ENCODE measurements around the gene CPXM1.
"Not testable (repeated sequence)": the region's sequence is repeated elsewhere in the genome, so short reads cannot be mapped to it uniquely, and the experiment has no call there.

Gene CPXM1

DNA sequence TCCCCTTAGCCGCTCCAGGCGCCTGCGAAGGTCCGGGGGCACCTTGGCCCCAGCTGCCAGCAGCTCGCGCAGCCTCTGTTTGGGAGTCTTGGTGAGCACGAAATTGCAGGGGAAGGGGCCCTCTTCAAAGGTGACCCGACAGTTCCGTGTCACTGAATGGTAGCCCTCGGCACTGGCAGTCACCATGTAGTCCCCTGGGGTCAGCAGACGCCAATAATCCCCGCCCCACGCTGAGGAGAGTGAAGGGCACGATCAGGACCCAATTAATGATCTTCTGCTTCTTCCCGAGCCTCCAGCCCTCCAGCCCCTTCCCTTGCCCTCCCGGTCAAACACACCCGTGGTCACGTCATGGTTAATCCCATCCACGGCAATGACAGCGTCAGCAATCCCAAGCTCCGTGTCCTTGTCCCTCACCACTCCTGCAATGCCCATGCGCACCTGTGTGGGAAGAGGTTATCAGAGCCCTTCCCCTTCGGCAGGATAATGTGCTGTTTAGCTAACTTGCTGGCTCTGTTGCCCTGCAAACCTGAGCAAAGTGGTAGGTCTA is 6.2 kb downstream of the CPXM1 start:
- Mint-ChIP-seq H3K27ac (ENCODE audit: low read depth) (no peak overlapping the region), H3K9me3 (no peaks in the 10 kb centered on the region), H3K4me3 (no peak overlapping the region), H3K27me3 (peaks cover 96% of the 10 kb centered on the region), H3K36me3 (ENCODE audit: insufficient read depth) (no peaks in the 10 kb centered on the region), H3K4me1 (peaks cover 6% of the 10 kb centered on the region)
- ATAC-seq (replicated peaks; ENCODE audit: extremely low read depth, poor library complexity, severe bottlenecking) (no peak), DNase-seq (ENCODE audit: low spot score in 2 of 2) (no peak)

DNA sequence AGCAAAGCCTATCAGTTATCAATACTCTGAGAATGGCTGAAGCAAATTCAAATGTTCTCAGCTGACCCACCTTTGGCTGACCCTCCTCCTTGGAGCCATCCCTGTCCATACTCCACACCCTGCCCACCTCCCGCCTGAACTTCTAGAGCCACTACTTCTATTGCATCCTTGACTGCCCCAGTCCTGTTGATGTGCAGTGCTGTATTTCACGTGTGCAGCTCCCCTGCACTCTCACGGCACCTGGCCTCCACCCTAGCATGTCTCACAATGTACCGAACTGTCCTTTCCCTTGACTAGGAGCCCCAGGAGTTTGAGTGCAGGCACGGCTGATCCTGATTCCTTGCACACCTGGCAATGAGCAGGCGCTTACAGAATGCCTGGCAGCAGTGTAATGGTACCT is 7.0 kb downstream of the CPXM1 start:
- peaks cover under 1% of the 10 kb centered on the region for H3K36me3 Mint-ChIP-seq (ENCODE audit: insufficient read depth)
- H3K27me3 Mint-ChIP-seq, result peaks cover 96% of the 10 kb centered on the region
- no peaks in the 10 kb centered on the region for H3K9me3 Mint-ChIP-seq
- no peaks in the 10 kb centered on the region for H3K4me1 Mint-ChIP-seq
- H3K27ac Mint-ChIP-seq (ENCODE audit: low read depth), result no peak overlapping the region
- ATAC-seq (replicated peaks; ENCODE audit: extremely low read depth, poor library complexity, severe bottlenecking) (no peak), DNase-seq (ENCODE audit: low spot score in 2 of 2) (no peak)
- H3K4me3 Mint-ChIP-seq, result no peak overlapping the region

DNA sequence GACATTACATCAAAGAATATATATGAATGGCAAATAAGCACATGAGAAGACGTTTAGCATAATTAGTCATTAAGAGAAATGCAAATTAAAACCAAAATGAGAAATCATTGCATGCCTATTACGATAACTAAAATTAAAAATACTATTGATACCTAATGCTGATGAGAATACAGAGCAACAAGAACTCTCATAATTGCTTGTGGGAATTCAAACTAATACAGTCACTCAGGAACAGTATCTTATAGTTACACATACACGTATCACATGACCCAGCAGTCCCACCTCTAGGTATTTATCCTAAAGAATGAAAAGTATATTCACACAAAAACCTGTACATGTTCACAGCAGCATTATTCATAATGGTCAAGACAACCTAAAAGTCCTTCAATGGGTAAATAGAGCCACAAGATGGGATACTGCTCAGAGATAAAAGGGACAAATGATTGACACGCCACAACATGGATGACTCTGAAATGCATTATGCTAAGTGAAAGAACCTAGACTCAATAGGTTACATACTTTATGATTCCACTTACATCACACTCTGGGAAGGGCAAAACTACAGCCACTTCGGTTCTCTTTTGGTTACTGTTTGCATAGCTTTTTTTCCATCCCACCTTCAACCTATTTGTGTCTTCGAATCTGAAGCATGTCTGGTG is 16.4 kb downstream of the CPXM1 start:
- Mint-ChIP-seq H3K4me1 (no peaks in the 10 kb centered on the region), H3K27me3 (peaks cover 51% of the 10 kb centered on the region), H3K36me3 (ENCODE audit: insufficient read depth) (peaks cover 2% of the 10 kb centered on the region), H3K27ac (ENCODE audit: low read depth) (no peak overlapping the region), H3K9me3 (no peaks in the 10 kb centered on the region), H3K4me3 (no peak overlapping the region)
- no peak for DNase-seq (ENCODE audit: low spot score in 2 of 2)
- no peak for ATAC-seq (replicated peaks; ENCODE audit: extremely low read depth, poor library complexity, severe bottlenecking)

DNA sequence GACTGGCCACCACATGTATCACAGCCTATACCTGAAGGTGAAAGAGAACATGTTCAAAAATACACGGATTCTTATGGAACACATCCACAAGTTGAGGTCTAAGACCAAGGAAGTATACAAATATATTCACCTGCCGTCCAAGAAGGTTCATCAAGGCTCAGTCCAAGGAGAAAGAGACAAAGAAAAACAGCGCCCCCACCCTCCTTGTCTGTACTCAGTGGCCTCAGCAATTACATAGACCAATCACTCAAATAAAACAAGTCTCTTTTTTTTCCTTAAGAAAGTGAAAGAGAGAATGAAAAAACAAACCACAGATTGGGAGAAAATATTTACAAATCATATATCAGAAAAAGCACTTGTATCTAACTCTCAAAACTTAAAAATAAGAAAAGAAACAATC is 19.5 kb downstream of the CPXM1 start:
- Mint-ChIP-seq H3K9me3 (no peaks in the 10 kb centered on the region), H3K27me3 (peaks cover 48% of the 10 kb centered on the region), H3K36me3 (ENCODE audit: insufficient read depth) (no peaks in the 10 kb centered on the region), H3K27ac (ENCODE audit: low read depth) (no peak overlapping the region), H3K4me1 (no peaks in the 10 kb centered on the region), H3K4me3 (no peak overlapping the region)
- DNase-seq (ENCODE audit: low spot score in 2 of 2) (no peak), ATAC-seq (replicated peaks; ENCODE audit: extremely low read depth, poor library complexity, severe bottlenecking) (no peak)

DNA sequence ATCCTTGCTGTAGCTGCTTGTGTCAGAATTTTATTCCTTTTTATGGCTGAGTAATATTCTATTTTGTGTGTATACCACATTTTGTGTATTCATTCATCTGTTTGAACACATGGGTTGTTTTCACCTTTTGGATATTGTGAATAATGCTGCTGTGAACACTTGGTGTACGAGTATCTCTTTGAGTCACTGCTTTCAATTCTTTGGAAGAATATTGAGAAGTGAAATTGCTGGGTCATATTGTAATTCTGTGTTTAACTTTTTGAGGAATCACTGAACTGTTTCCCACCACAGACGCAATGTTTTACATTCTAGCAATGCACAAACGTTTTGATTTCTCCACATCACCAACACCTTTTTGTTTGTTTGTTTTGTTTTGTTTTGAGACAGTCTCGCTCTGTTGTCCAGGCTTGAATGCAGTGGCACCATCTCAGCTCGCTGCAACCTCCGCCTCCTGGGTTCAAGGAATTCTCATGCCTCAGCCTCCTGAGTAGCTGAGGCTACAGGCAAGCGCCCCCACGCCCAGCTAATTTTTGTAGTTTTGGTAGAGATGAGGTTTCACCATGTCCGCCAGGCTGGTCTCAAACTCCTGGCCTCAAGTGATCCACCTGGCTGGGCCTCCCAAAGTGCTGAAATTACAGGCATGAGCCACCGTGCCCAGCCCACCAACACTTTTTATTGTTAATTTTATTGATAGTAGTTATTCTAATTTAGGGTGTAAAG is 21.7 kb downstream of the CPXM1 start:
- no peaks in the 10 kb centered on the region for H3K9me3 Mint-ChIP-seq
- H3K4me1 Mint-ChIP-seq, result no peaks in the 10 kb centered on the region
- H3K27me3 Mint-ChIP-seq, result peaks cover 39% of the 10 kb centered on the region
- no peak for ATAC-seq (replicated peaks; ENCODE audit: extremely low read depth, poor library complexity, severe bottlenecking)
- H3K27ac Mint-ChIP-seq (ENCODE audit: low read depth), result no peak overlapping the region
- H3K4me3 Mint-ChIP-seq, result no peak overlapping the region
- H3K36me3 Mint-ChIP-seq (ENCODE audit: insufficient read depth), result no peaks in the 10 kb centered on the region
- DNase-seq (ENCODE audit: low spot score in 2 of 2), result no peak

DNA sequence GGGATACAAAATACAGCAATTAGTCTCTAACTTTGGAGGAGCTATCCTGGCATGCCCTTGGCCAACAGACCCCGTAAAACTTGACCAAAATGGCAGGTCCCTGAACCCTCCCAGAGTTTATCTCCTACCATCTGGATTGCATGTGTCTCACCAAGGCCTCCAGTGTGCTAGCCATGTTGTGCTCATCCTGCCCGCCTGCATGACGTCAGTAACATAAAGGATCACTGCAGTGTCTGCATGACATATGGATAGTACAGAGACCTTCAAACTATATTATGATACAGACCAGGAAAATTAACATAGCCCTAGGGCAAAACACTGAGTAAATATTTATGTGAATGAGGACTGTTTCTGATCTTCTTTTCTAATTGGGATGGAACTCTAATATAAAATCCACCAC is 25.3 kb downstream of the CPXM1 start:
- no peak overlapping the region for H3K27ac Mint-ChIP-seq (ENCODE audit: low read depth)
- H3K36me3 Mint-ChIP-seq (ENCODE audit: insufficient read depth), result no peaks in the 10 kb centered on the region
- peaks cover 26% of the 10 kb centered on the region for H3K27me3 Mint-ChIP-seq
- H3K4me1 Mint-ChIP-seq, result peaks cover 5% of the 10 kb centered on the region
- no peaks in the 10 kb centered on the region for H3K9me3 Mint-ChIP-seq
- ATAC-seq (replicated peaks; ENCODE audit: extremely low read depth, poor library complexity, severe bottlenecking) (no peak), DNase-seq (ENCODE audit: low spot score in 2 of 2) (no peak)
- no peak overlapping the region for H3K4me3 Mint-ChIP-seq

DNA sequence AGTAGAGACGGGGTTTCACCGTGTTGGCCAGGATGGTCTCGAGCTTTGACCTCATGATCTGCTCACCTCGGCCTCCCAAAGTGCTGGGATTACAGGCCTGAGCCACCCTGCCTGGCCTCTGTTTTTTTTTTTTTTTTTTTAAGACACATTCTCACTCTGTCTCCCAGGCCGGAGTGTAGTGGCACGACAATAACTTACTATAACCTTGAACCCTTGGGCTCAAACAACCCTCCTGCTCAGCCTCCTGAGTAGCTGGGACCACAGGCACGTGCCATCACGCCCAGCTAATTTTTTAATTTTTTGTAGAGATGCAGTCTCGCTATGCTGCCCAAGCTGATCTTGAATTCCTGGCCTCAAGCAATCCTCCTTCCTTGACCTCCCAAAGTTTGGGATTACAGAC is 26.6 kb downstream of the CPXM1 start:
- Mint-ChIP-seq H3K27me3 (peaks cover 31% of the 10 kb centered on the region), H3K4me3 (no peak overlapping the region)

DNA sequence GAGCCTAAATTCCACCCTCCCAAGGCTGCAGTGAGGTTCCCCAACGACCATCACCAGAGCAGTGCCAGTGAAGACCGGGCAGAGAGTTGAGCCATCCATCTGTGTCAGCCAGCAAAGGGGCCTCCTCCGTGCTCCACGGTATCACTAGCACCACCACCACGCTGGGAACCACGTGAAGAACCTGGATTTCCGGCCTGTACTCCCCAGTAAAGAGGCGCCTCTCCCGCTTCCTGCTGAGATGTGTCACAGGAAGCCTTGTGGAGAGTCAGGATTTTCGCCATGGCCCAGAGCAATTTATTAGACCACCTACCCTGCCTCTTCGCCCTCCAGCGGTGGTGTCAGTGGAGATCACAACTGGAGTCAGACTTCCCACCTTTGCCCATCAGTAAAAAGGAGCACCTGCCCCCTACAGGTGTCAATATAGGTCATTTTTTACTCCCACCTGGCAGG is 28.8 kb downstream of the CPXM1 start:
- Mint-ChIP-seq H3K36me3 (ENCODE audit: insufficient read depth) (no peaks in the 10 kb centered on the region), H3K4me1 (peaks cover 5% of the 10 kb centered on the region), H3K4me3 (no peak overlapping the region), H3K27me3 (peaks cover 42% of the 10 kb centered on the region), H3K9me3 (no peaks in the 10 kb centered on the region), H3K27ac (ENCODE audit: low read depth) (no peak overlapping the region)
- no peak for ATAC-seq (replicated peaks; ENCODE audit: extremely low read depth, poor library complexity, severe bottlenecking)
- DNase-seq (ENCODE audit: low spot score in 2 of 2), result no peak

More for the DNA sequence above, 26.6 kb downstream of the CPXM1 start:
- H3K36me3 Mint-ChIP-seq (ENCODE audit: insufficient read depth), result no peaks in the 10 kb centered on the region
- H3K4me1 Mint-ChIP-seq, result peaks cover 5% of the 10 kb centered on the region
- DNase-seq (ENCODE audit: low spot score in 2 of 2) (no peak), ATAC-seq (replicated peaks; ENCODE audit: extremely low read depth, poor library complexity, severe bottlenecking) (no peak)
- H3K9me3 Mint-ChIP-seq, result no peaks in the 10 kb centered on the region
- no peak overlapping the region for H3K27ac Mint-ChIP-seq (ENCODE audit: low read depth)

DNA sequence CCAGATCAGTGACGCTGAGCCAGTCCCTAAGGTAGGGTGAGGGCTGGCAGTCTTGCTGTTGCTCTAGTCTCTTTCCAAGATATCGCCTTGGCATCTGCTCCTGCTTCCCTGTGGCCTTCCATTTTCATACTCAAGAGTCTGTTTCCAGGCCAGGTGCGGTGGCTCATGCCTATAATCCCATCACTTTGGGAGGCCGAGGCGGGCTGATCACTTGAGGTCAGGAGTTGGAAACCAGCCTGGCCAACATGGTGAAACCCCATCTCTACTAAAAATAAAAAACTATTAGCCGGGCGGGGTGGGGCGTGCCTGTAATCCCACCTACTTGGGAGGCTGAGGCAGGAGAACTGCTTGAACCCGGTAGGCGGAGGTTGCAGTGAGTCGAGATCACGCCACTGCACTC is 30.3 kb downstream of the CPXM1 start:
- H3K27ac Mint-ChIP-seq (ENCODE audit: low read depth); ATAC-seq (replicated peaks; ENCODE audit: extremely low read depth, poor library complexity, severe bottlenecking); H3K4me1 Mint-ChIP-seq; DNase-seq (ENCODE audit: low spot score in 2 of 2); H3K4me3 Mint-ChIP-seq; H3K9me3 Mint-ChIP-seq; H3K36me3 Mint-ChIP-seq (ENCODE audit: insufficient read depth): not testable (repeated sequence)
- H3K27me3 Mint-ChIP-seq, result peaks cover 42% of the 10 kb centered on the region

DNA sequence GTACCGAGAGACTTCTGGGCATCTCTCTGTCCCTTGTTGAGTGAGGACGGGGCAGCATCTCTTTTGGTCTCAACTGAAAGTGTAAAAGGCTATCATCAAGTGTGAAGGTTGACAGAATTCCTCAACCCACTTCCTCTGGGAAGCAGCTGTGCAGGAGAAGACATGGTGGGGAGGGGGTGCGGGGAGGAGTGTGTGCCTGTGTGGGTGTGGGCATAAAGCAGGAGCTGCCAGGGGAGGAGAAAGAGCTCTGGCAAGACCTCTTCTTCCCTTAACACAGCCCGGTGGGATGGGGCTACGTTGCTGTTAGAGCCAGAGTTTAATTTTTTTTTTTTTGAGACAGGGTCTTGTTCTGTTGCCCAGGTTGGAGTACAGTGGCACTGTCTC is 31.8 kb downstream of the CPXM1 start:
- DNase-seq (ENCODE audit: low spot score in 2 of 2), result no peak
- ATAC-seq (replicated peaks; ENCODE audit: extremely low read depth, poor library complexity, severe bottlenecking), result no peak
- peaks cover 5% of the 10 kb centered on the region for H3K4me1 Mint-ChIP-seq
- no peak overlapping the region for H3K27ac Mint-ChIP-seq (ENCODE audit: low read depth)
- H3K27me3 Mint-ChIP-seq, result peaks cover 42% of the 10 kb centered on the region
- H3K9me3 Mint-ChIP-seq, result no peaks in the 10 kb centered on the region
- H3K4me3 Mint-ChIP-seq, result no peak overlapping the region
- no peaks in the 10 kb centered on the region for H3K36me3 Mint-ChIP-seq (ENCODE audit: insufficient read depth)

DNA sequence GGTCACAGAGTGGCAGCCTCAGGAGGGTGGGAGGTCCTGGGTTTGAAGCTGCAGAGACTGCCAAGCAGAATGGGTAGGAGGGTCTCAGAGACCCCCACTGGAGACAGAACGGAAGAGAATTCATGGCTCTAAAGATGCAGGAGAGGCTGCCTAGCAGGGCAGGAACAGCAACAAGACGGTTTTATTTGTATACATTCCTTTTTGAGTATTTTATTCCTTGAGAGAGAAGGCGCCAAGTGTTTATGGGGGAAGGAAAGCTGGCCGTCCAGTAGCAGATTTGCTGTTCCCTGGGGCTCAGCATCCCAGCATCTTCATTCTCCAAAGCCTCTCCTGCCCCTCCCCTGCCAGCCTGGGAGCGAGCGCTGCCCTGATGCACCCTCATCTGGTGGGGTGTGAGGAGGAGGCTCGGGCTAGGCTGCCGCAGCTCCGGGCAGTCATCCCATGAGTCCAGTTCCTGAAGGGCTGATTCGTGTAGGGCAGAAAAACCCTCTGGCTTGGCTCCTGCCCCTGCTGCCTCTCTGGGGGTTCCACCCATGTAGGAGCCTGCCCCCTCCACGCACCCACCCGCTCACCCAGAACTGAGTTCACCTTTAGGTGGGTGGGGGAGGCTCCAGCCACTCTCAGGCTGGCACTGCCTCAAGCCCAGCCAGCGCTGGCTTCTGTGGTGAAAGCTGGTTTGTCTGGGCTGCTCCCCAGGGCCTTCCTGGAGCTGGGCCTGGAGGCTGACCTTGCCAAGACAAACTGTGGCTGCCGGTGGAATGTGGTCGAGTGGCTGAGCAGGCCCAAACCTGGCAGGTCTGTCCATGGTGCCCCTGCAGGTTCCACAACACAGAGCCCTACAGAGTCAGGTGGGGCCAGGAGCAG is 32.4 kb downstream of the CPXM1 start:
- ATAC-seq (replicated peaks; ENCODE audit: extremely low read depth, poor library complexity, severe bottlenecking) (no peak), DNase-seq (ENCODE audit: low spot score in 2 of 2) (no peak)
- Mint-ChIP-seq H3K4me1 (peaks cover 5% of the 10 kb centered on the region), H3K36me3 (ENCODE audit: insufficient read depth) (no peaks in the 10 kb centered on the region), H3K27me3 (peaks cover 42% of the 10 kb centered on the region), H3K9me3 (no peaks in the 10 kb centered on the region), H3K27ac (ENCODE audit: low read depth) (no peak overlapping the region), H3K4me3 (no peak overlapping the region)

DNA sequence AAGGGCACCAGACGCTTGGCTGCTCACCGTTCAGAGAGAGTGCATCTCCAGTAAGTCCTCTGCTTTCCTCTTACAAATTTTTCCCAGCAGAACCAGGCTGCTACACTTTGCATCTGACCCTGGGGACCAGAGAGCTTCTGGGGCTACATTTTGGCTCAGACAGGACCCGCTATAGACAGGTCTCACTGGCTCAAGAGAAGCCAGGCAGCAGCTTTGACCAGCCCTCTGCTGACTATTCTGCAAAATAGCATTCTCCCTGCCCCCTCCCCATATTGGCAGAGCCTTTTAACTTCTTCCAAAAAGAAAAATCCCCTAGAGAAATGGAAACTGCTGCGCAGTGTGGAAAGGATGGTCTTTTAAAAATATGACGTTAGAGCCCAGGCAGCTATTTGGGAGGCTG is 37.2 kb downstream of the CPXM1 start:
- no peaks in the 10 kb centered on the region for H3K36me3 Mint-ChIP-seq (ENCODE audit: insufficient read depth)
- no peak overlapping the region for H3K27ac Mint-ChIP-seq (ENCODE audit: low read depth)
- H3K9me3 Mint-ChIP-seq, result no peaks in the 10 kb centered on the region
- ATAC-seq (replicated peaks; ENCODE audit: extremely low read depth, poor library complexity, severe bottlenecking), result no peak
- peaks cover 28% of the 10 kb centered on the region for H3K27me3 Mint-ChIP-seq
- H3K4me3 Mint-ChIP-seq, result no peak overlapping the region
- no peaks in the 10 kb centered on the region for H3K4me1 Mint-ChIP-seq
- no peak for DNase-seq (ENCODE audit: low spot score in 2 of 2)

Measured in central memory CD8-positive, alpha-beta T cell (primary cell).